Calu3 (cell line): Measurements from ENCODE around the gene MNDA. TPM values are rescaled to one million over a fixed set of nuclear protein-coding genes. Genes with fewer than 3 reads are reported as not detected.

ENCODE experiments used
- BruUV-seq: library from RNA; stranded (reverse); fragments of 400-500 nt; replicated peaks from 2 replicates; lab custom pipeline; 2021; lab: Mats Ljungman, UMichigan
- CTCF ChIA-PET: fragments of 300-600 bp; sonication (Branson Sonifier 250); formaldehyde crosslinking; loops from one replicate; lab custom pipeline; 2022; ENCODE audit warnings: antibody characterized with exemption; lab: Charles Lee
- DNase-seq: peaks from one replicate; pipeline ENCODE4 v3.0.0; 2022
- H3K27ac Mint-ChIP-seq: one replicate; pipeline ENCODE4 v1.8.0; 2022; ENCODE audit warnings: mixed read lengths; ENCODE audit not compliant: unreplicated experiment
- H3K27me3 Mint-ChIP-seq: one replicate; pipeline ENCODE4 v1.8.0; 2022; ENCODE audit warnings: mixed read lengths; ENCODE audit not compliant: unreplicated experiment
- H3K36me3 Mint-ChIP-seq: one replicate; pipeline ENCODE4 v1.8.0; 2022; ENCODE audit warnings: mild to moderate bottlenecking, moderate library complexity, mixed read lengths; ENCODE audit not compliant: insufficient read depth, unreplicated experiment
- H3K4me1 Mint-ChIP-seq: one replicate; pipeline ENCODE4 v1.8.0; 2022; ENCODE audit warnings: mild to moderate bottlenecking, low read depth, mixed read lengths; ENCODE audit not compliant: unreplicated experiment
- H3K4me3 Mint-ChIP-seq: one replicate; pipeline ENCODE4 v1.8.0; 2022; ENCODE audit warnings: mild to moderate bottlenecking, low read depth, moderate library complexity, mixed read lengths; ENCODE audit not compliant: unreplicated experiment
- H3K9me3 Mint-ChIP-seq: one replicate; pipeline ENCODE4 v1.8.0; 2022; ENCODE audit warnings: low read depth, mixed read lengths; ENCODE audit not compliant: unreplicated experiment
- intact Hi-C: fragments of 100-400 bp; cut with micrococcal nuclease; formaldehyde crosslinking; loops from one replicate; pipeline ENCODE4 v1.10.0; 2022; ENCODE audit not compliant: unreplicated experiment
- total RNA-seq: library from RNA; stranded (reverse); gene quantifications from 2 replicates; pipeline ENCODE4 v1.2.3, GENCODE V29; 2022
- TF ChIP-seq, protein P1 (sequence below): fragments of 200-600 bp; IDR thresholded peaks from one replicate; pipeline ENCODE4 v1.8.0; 2022; ENCODE audit warnings: antibody characterized with exemption; ENCODE audit not compliant: unreplicated experiment

MNDA gene
- total RNA-seq, 1 experiment from 2014 or later, result not detected

DNA sequence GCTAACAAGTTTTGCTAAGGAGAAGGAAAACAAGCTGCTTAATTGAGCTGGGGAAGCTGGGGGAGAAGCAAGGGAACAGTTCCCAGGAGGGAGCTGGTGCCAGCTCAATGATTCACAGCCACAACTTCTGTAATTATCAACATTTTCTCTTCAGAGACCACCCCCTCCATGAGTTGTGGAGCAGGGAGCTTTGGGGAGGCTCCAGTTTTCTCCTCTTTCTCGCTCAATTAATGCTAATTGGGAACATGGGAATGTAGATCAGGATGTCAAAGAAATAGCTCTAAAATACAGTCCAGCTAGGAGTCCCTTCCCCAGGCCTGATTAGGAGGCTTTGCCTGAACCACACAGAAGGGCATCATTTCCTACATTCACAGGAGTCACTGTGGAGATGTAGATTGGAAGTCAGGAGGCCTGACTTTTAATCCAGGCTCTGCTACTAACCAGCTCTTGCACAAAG is 12.1 kb upstream of the MNDA start:
- TF ChIP-seq, protein P1, sequence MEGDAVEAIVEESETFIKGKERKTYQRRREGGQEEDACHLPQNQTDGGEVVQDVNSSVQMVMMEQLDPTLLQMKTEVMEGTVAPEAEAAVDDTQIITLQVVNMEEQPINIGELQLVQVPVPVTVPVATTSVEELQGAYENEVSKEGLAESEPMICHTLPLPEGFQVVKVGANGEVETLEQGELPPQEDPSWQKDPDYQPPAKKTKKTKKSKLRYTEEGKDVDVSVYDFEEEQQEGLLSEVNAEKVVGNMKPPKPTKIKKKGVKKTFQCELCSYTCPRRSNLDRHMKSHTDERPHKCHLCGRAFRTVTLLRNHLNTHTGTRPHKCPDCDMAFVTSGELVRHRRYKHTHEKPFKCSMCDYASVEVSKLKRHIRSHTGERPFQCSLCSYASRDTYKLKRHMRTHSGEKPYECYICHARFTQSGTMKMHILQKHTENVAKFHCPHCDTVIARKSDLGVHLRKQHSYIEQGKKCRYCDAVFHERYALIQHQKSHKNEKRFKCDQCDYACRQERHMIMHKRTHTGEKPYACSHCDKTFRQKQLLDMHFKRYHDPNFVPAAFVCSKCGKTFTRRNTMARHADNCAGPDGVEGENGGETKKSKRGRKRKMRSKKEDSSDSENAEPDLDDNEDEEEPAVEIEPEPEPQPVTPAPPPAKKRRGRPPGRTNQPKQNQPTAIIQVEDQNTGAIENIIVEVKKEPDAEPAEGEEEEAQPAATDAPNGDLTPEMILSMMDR, result no peak
- CTCF ChIA-PET, result no interaction called here

DNA sequence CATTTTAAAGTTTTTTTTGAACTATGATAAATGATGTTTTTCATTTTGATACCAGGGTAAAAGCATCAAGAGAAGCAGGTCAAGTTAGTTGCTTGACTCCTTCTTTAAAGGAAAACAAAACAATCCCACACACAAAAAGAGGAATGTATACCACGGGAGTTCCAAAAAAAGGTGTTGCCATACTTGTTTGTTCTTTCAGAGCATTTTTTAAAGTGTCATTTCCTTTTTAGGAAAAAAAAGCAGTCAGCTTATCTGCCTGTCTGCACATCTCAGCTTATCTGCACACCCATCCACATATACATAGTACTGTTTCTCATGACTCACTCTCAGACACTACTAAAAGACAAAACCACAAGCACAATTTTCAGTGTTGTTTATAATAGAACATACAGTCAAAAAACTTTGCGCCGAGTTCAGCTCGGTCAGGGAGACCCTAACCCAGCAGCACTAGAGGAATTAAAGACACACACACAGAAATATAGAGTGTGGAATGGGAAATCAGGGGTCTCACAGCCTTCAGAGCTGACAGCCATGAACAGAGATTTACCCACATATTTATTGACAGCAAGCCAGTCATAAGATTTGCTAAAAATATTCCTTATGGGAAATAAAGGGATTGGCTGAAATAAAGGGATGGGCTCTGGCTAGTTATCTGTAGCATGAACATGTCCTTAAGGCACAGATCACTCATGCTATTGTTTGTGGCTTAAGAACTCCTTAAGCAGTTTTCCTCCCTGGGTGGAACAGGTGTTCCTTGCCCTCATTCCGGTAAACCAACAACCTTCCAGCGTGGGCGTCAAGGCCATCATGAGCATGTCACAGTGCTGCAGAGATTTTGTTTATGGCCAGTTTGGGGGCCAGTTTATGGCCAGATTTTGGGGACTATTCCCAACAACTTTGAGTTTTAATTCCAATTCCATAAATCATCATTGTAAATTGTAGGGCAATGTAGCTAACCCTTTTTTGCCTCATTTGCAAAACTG is 11.4 kb upstream of the MNDA start:
- Mint-ChIP-seq H3K4me3 (no peak overlapping the region), H3K27ac (no peak overlapping the region), H3K27me3 (peaks cover 8% of the 10 kb centered on the region), H3K4me1 (no peaks in the 10 kb centered on the region), H3K36me3 (no peaks in the 10 kb centered on the region), H3K9me3 (peaks cover 7% of the 10 kb centered on the region)
- CTCF ChIA-PET, result no interaction called here
- intact Hi-C loops, result no loop called here
- DNase-seq, result no peak
- TF ChIP-seq, protein P1, result no peak
- BruUV-seq, result no TSS peak

More for the DNA sequence above, 12.1 kb upstream of the MNDA start:
- no peak for DNase-seq
- intact Hi-C loops, result no loop called here
- Mint-ChIP-seq H3K27me3 (peaks cover 8% of the 10 kb centered on the region), H3K9me3 (peaks cover 7% of the 10 kb centered on the region), H3K36me3 (no peaks in the 10 kb centered on the region), H3K4me3 (no peak overlapping the region), H3K4me1 (no peaks in the 10 kb centered on the region), H3K27ac (no peak overlapping the region)
- no TSS peak for BruUV-seq

DNA sequence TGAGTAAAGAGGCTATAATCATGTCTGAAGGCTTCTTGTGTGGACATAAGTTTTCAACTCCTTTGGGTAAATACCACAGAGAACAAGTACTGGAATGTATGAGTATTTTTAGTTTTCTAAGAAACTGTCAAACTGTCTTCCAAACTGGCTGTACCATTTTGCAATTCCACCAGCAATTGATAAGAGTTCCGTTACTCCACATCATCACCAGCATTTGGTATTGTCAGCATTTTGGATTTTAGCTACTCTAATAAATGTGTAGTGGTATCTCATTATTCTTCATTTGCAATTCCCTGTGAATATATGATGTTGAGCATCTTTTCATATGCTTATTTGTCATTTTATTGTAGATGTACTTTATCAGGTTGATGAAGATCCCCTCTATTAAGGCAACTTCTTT is 9.4 kb upstream of the MNDA start:
- intact Hi-C loops, result no loop called here
- Mint-ChIP-seq H3K27ac (no peak overlapping the region), H3K4me3 (no peak overlapping the region), H3K36me3 (no peaks in the 10 kb centered on the region), H3K9me3 (peaks cover 13% of the 10 kb centered on the region), H3K4me1 (no peaks in the 10 kb centered on the region), H3K27me3 (peaks cover 8% of the 10 kb centered on the region)
- TF ChIP-seq, protein P1, result no peak
- no TSS peak for BruUV-seq
- no peak for DNase-seq
- CTCF ChIA-PET, result no interaction called here

DNA sequence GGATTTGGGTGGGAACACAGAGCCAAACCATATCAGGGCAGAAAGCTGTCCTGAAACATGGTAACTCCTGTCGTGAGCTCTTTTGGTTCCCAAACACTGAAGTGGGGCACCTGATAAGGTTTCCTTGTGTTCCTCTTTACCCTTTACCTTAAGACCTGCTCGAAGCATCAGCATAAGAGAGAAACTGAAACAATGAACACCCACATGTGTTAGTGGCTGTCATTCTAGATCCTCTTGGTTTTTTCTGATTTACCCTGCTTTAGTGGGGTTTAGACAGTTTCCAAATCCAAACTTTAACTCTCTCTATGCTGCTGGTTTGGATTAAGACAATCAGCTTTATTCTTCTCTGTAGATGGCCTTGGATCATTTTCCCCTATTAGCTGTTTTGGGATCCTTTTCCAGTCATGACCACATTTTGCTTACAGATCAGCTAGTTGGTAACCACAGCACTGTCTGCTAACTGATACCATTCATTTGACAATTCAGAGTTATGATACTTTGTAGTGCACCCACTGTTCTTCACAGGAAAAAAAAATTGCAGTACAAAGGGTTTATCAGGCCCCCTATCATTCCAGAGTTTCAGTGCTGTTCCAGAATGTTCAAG is 975 bp upstream of the MNDA start:
- CTCF ChIA-PET, result no interaction called here
- no peak overlapping the region for H3K27ac Mint-ChIP-seq
- H3K27me3 Mint-ChIP-seq, result no peaks in the 10 kb centered on the region
- TF ChIP-seq, protein P1, result no peak
- H3K9me3 Mint-ChIP-seq, result peaks cover 11% of the 10 kb centered on the region
- H3K4me1 Mint-ChIP-seq, result no peaks in the 10 kb centered on the region
- H3K36me3 Mint-ChIP-seq, result no peaks in the 10 kb centered on the region
- no TSS peak for BruUV-seq
- DNase-seq, result no peak
- intact Hi-C loops, result no loop called here
- no peak overlapping the region for H3K4me3 Mint-ChIP-seq
